ENCODE data around the gene TJP1. TPM values are rescaled to one million over a fixed set of nuclear protein-coding genes. Genes with fewer than 3 reads are reported as not detected.

Gene TJP1
- 136 and 140 TPM in 2 replicates for total RNA-seq (2021)
- long read RNA-seq, partial matches to known transcripts: 24 of 31 reads
- long read RNA-seq, other reads (novel, unspliced or antisense): 7 of 31 reads

- H3K4me1 Mint-ChIP-seq: peaks cover 22 to 31% of the 10 kb centered on the region in 2 experiments
- Histone ChIP-seq H3K14ac (ENCODE audit: insufficient read depth, low read length) (peak within 1 kb of the TSS; percentile 98), H2BK120ac (ENCODE audit: low read depth, low read length, poor library complexity, severe bottlenecking) (no peak within 1 kb of the TSS), H3K4me1 (ENCODE audit: insufficient read depth, low read length) (peaks cover 3% of the 10 kb centered on the region), H3K27ac (ENCODE audit: insufficient read length, low read depth, low read length) (peak within 1 kb of the TSS; percentile 1), H3K23ac (ENCODE audit: insufficient read length, low read depth, low read length) (no peak within 1 kb of the TSS), H3T11ph (ENCODE audit: low read length) (no peak within 1 kb of the TSS), H3K79me1 (ENCODE audit: insufficient read depth, low read depth, low read length, poor library complexity, severe bottlenecking) (no peaks in the 10 kb centered on the region), H3K18ac (ENCODE audit: insufficient read length, low read depth, low read length) (peak within 1 kb of the TSS; percentile 81), H3K79me2 (ENCODE audit: insufficient read depth, low read length) (peaks cover 25% of the 10 kb centered on the region; the same call in 1 of the 2 replicates), H4K8ac (replicated peaks; ENCODE audit: insufficient read length, low read depth, low read length) (no peak within 1 kb of the TSS), H2BK12ac (ENCODE audit: insufficient read length, low read depth, low read length) (no peak within 1 kb of the TSS), H2AK5ac (ENCODE audit: insufficient read length, low read length) (no peak within 1 kb of the TSS), H3K9ac (ENCODE audit: extremely low read depth, insufficient read length, low read length) (peak within 1 kb of the TSS; percentile 84), H3K4me2 (ENCODE audit: insufficient read depth, insufficient read length, low read length) (peak within 1 kb of the TSS; percentile 97), H2AFZ (ENCODE audit: low read length) (no peak within 1 kb of the TSS), H3K27me3 (ENCODE audit: insufficient read depth, low read length) (no peaks in the 10 kb centered on the region), H4K5ac (ENCODE audit: insufficient read length, low read depth, low read length) (peak within 1 kb of the TSS; percentile 78), H3K23me2 (ENCODE audit: insufficient read length, low read depth, low read length, poor library complexity, severe bottlenecking) (peaks cover 7% of the 10 kb centered on the region), H3K56ac (ENCODE audit: insufficient read length, low read depth, low read length) (no peak within 1 kb of the TSS), H2BK5ac (ENCODE audit: insufficient read length, low read length) (no peak within 1 kb of the TSS), H3K9me3 (ENCODE audit: control insufficient read depth, low read depth, low read length) (no peaks in the 10 kb centered on the region), H2BK15ac (ENCODE audit: low read depth, low read length) (no peak within 1 kb of the TSS), H4K20me1 (ENCODE audit: control insufficient read depth, insufficient read depth, insufficient read length) (no peaks in the 10 kb centered on the region), H2BK20ac (ENCODE audit: low read depth, low read length, poor library complexity, severe bottlenecking) (no peak within 1 kb of the TSS), H4K91ac (ENCODE audit: insufficient read length, low read depth, low read length) (no peak within 1 kb of the TSS), H3K4ac (ENCODE audit: low read depth, low read length) (no peak within 1 kb of the TSS)
- peak within 1 kb of the TSS; percentile 89 to 95 for H3K4me3 Mint-ChIP-seq
- peak; percentile 83 for DNase-seq
- H3K36me3 Mint-ChIP-seq (ENCODE audit: insufficient read depth in 1 of 3, low read depth in 3 of 3): peaks cover 5 to 11% (median 6%) of the 10 kb centered on the region in 3 experiments
- H3K27me3 Mint-ChIP-seq (ENCODE audit: low read depth): peaks cover 6% of the 10 kb centered on the region
- no CpG with 5 or more reads among the region's 80 CpGs for WGBS (ENCODE audit: extremely low coverage, insufficient read length, low lambda C conversion rate)
- no peaks in the 10 kb centered on the region for H3K9me3 Mint-ChIP-seq
- TF ChIP-seq CTCF (conservative IDR thresholded peaks at IDR 0.05): no peak
- H3K27ac Mint-ChIP-seq: peak within 1 kb of the TSS; percentile 85 to 97 (median 95); a peak in 6 of 7 replicates
Observed at GRCh38 chr15:29822100-29822683, at the start of gene TJP1. TSS of gene TJP1 (minus strand) at chr15:29822468. CDS start at chr15:29822028, 440 bp downstream.
